Right lobe of liver (tissue), 4 donors: Measurements from ENCODE around the gene AKNA.

ENCODE experiments used
- POLR2A ChIP-seq: fragments of 450-650 bp; IDR thresholded peaks from one replicate; pipeline ENCODE4 v1.6.1; 2017; ENCODE audit warnings: antibody characterized with exemption, mild to moderate bottlenecking
- TF ChIP-seq, protein P1 (sequence below), 4 donors: fragments of 200-600 bp in 3 of 4; fragments of 450-650 bp in 1 of 4; IDR thresholded peaks; one replicate each; pipeline versions ENCODE4 v1.5.1 to v1.8.0; 2016 to 2022; ENCODE audit warnings: antibody characterized with exemption in 4 of 4, mild to moderate bottlenecking in 2 of 4
- donor health status: DM: no; HTN: no; CAD: no.
- donor health status: DM: no; HTN: no; CAD: no.
- donor health status: DM: no; HTN: yes; CAD: no.

DNA sequence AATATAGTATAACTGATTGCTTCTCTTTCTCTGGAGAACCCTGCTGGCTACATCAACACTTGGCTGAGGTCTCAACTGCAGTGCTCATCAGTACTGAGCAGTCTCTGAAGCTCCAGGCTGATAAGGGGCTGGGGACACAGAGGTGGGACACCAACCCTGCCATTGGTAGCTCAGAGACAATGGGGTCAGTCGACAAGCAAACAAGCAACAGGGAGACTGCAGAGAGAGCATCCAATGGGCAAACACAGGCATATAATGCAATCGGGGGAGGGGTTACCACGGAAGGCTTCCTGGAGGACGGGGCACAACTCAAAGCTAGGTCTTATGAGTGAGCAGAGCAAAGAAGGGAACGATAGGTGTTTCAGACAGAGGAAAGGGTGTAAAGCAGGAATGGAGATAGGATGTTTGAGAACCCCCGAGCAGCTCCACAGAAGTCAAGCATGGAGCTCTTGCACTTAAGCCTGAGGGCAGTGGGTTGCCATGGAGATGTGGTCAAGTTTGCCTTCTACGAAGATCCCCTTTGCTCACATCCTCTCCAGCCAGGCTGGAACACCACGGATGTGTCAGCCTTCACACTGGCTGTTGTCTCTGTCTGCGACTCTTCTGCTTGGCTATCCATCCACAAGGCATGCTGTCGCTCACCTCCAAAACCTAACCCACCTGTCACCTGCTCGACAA lies 21.5 kb upstream of the AKNA start:
- TF ChIP-seq, protein P1, sequence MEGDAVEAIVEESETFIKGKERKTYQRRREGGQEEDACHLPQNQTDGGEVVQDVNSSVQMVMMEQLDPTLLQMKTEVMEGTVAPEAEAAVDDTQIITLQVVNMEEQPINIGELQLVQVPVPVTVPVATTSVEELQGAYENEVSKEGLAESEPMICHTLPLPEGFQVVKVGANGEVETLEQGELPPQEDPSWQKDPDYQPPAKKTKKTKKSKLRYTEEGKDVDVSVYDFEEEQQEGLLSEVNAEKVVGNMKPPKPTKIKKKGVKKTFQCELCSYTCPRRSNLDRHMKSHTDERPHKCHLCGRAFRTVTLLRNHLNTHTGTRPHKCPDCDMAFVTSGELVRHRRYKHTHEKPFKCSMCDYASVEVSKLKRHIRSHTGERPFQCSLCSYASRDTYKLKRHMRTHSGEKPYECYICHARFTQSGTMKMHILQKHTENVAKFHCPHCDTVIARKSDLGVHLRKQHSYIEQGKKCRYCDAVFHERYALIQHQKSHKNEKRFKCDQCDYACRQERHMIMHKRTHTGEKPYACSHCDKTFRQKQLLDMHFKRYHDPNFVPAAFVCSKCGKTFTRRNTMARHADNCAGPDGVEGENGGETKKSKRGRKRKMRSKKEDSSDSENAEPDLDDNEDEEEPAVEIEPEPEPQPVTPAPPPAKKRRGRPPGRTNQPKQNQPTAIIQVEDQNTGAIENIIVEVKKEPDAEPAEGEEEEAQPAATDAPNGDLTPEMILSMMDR (IDR thresholded peaks at IDR 0.05): no peak
- TF ChIP-seq POLR2A: no peak
